Esophagus muscularis mucosa (tissue), 3 donors: ENCODE data around the gene DHRS7C.

Experiments
- POLR2A ChIP-seq: fragments of 450-650 bp; IDR thresholded peaks from one replicate; pipeline ENCODE4 v1.6.1; 2017; ENCODE audit warnings: antibody characterized with exemption, moderate library complexity, mild to moderate bottlenecking, low read depth
- TF ChIP-seq, protein P1 (sequence below), 3 experiments: fragments of 200-600 bp in 2 of 3; fragments of 450-650 bp in 1 of 3; sonication (generic) in 2 of 3; IDR thresholded peaks; one replicate each; pipeline ENCODE4 v1.5.1; 2017 to 2019; ENCODE audit warnings: antibody characterized with exemption in 3 of 3, mild to moderate bottlenecking in 2 of 3, moderate library complexity in 1 of 3

- TF ChIP-seq, protein P1, sequence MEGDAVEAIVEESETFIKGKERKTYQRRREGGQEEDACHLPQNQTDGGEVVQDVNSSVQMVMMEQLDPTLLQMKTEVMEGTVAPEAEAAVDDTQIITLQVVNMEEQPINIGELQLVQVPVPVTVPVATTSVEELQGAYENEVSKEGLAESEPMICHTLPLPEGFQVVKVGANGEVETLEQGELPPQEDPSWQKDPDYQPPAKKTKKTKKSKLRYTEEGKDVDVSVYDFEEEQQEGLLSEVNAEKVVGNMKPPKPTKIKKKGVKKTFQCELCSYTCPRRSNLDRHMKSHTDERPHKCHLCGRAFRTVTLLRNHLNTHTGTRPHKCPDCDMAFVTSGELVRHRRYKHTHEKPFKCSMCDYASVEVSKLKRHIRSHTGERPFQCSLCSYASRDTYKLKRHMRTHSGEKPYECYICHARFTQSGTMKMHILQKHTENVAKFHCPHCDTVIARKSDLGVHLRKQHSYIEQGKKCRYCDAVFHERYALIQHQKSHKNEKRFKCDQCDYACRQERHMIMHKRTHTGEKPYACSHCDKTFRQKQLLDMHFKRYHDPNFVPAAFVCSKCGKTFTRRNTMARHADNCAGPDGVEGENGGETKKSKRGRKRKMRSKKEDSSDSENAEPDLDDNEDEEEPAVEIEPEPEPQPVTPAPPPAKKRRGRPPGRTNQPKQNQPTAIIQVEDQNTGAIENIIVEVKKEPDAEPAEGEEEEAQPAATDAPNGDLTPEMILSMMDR (IDR thresholded peaks at IDR 0.05): no peak
- TF ChIP-seq POLR2A: no peak
Observed at GRCh38 chr17:9813166-9813565, 21.8 kb upstream of the DHRS7C start.
